NCI-H1105 (cell line): ENCODE data around the gene ZNF337.
"Not testable (repeated sequence)": the region's sequence is repeated elsewhere in the genome, so short reads cannot be mapped to it uniquely, and the experiment has no call there.

Experiments
- DNase-seq: peaks from one replicate; lab custom pipeline; 2025; lab: John Stamatoyannopoulos, UW

Gene ZNF337

DNA sequence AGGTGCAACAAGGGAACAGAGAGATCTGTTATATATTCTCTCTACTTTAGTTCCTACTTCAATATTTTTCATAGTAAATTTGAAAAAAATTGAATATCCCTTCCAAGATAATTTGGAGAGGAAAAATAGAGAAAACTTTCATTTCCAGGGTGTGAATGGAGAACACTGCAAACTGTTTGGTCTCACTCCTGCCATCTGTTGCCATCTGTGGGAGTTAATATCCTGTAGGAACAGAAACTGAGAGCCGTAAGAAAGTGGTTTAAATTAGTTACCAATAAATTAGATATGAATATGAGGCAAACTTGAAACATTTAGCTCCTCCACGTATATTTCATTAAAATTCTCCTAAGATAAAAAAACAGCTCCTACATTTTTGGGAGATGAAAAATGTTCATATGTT is 4.2 kb downstream of the ZNF337 start:
- no peak for DNase-seq

DNA sequence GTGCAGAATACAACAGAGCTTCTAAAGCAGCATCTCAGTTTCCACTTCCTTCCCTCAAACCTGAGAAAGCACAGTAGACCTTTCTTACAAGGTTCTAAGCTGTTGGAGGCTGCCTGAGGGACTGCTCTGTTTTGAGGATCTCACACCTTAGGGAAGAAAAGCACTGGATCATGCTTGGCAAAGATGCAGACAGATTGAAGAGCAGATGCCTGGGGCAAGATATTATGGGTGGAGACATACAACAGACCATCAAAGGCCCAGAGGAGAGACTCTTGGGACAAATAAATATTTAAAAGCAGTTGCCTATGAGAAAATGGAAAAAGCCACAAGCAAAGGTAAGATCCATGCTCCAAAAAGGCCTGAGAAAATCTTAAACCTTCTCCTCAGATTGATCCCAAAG is 6.2 kb downstream of the ZNF337 start:
- no peak for DNase-seq

DNA sequence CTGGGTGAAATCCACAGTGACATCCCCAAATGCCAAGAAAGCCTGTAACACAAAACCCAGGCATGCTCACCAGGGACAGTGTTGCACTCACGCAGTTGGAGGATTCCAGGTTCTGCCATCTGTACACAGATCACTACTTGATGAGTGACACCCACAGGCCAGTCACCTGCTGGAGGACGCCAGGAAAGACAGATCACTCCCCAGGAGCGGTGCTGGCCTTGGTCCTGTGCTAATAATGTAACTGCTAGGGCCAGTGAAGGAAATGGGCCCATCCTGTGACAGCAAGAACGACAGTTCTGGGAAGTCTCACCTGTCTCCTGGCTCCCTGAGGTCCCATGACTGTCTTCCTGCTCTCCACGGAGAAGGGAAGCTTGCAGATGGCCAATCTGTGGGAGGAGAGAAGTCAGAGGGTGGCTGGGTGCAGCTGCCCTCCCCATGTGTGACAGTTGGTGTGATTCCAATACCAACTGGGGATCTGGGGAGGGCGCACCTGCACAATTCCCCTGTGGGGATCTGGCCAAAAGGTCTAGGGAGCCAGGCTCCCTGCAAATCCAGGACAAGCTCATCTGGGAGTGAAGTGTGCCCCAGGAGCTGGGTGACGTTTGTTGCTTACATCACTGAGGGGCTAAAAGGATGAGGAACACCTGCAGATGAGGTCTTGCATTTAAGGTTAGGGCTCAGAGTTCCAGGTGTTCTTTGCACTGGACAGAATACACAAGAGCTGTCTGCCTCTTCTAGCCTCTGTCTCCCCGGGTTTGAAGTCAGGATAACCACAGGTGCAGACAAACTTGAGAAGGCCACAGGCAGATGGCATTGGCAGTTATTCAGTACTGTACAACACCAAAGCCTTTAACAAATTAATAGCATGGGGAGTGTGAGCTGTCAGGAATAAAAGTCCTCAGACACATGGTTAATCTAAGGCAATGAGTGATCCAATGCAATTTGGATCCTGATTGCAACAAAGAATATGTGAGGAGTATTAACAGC is 10.3 kb downstream of the ZNF337 start:
- DNase-seq: no peak

DNA sequence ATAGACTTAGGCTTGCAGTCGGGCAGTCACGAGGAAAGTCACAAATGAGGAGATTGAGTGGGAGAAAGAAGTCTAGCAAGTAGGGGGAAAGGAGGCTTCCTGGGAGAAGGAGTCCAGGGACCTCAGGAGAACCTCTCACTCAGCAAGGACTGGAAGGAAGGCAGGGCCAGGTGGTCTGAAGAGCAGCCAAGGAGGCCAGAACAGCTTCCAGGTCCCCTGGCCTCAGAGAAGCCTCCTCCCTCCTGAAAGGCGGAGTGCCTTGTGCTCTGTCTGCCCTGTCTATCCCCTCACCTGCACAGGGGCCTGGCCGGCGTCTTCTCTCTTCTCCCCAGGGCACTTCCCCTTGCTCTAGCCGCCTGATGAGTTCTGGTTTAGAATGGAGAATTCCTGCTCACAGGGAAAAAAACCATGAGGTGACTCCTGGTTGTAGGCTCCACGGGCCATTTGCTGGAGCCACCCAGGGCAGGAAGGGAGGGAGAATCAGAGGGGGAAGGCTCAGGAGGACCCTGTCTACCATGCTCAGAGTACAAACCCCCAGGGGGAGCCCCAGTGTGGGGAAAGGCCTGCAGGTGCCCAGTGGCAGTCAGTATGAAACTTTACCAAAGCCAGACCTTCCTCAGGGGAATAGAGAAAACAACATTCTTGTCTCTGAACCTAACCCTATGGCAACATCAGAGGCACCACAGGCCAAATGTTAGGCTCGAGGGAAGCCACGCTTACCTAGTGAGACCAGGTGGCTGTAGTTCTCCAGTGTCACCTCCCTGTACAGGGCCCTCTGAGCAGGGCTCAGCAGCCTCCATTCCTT is 11.2 kb downstream of the ZNF337 start:
- DNase-seq: no peak

DNA sequence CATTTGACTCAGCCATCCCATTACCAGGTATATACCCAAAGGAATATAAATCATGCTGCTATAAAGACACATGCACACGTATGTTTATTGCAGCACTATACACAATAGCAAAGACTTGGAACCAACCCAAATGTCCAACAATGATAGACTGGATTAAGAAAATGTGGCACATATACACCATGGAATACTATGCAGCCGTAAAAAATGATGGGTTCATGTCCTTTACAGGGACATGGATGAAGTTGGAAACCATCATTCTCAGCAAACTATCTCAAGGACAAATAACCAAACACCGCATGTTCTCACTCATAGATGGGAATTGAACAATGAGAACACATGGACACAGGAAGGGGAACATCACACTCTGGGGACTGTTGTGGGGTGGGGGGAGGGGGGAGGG is 12.8 kb downstream of the ZNF337 start:
- not testable (repeated sequence) for DNase-seq

DNA sequence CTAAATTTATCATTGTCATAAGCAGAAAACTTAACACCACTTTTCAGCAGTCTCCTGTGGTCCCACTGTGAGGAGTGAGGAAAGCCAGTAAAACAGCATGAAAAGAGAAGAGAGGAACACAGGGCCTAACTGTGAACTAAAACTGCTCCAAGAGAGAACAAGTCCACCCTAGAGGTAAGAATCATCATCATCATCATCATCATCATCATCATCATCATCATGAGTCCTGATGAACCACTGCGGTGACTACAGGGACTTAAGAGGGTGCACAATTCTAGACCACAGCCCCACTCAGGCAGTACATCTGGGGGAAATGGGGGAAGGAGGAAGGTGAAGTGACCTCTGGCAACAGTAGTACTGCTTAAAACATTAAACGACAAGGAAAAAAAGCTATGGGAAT is 13.6 kb downstream of the ZNF337 start:
- DNase-seq: no peak

DNA sequence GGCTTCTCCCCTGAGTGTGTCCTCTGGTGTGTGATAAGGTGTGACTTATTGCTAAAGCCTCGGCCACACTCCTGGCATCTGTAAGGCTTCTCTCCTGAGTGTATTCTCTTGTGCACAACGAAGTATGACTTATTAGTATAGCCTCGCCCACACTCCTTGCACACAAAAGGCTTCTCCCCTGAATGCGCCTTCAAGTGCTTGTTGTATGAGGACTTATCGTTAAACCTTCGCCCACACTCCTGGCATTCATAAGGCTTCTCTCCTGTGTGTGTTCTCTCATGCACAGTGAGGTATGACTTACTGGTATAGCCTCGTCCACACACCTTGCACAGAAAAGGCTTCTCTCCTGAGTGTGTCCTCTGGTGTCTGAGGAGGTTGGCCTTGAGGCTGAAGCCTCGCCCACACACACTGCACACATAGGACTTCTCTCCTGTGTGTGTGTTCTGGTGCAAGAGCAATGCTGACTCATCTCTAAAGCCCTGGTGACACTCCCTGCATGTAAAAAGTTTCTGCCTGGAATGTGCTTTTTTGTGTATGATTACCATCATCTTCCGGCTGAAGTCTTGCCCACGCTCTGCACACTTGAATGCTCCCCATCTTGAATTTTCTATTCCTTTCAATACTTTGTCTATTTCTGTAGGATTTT is 20.4 kb downstream of the ZNF337 start:
- no peak for DNase-seq

DNA sequence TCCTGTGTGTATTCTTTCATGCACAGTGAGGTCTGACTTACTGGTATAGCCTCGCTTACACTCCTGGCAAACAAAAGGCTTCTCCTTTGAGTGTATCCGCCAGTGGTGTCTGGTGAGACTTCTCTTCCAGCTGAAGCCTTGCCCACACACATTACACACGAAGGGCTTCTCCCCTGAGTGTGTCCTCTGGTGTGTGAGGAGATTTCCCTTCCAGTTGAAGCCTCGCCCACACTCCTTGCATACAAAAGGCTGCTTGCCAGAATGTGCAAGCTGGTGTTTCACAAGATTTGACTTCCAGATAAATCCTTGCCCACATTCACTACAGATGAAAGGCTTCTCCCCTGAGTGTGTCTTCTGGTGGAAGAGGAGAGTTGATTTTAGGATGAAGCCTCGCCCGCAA is 21.5 kb downstream of the ZNF337 start:
- no peak for DNase-seq

DNA sequence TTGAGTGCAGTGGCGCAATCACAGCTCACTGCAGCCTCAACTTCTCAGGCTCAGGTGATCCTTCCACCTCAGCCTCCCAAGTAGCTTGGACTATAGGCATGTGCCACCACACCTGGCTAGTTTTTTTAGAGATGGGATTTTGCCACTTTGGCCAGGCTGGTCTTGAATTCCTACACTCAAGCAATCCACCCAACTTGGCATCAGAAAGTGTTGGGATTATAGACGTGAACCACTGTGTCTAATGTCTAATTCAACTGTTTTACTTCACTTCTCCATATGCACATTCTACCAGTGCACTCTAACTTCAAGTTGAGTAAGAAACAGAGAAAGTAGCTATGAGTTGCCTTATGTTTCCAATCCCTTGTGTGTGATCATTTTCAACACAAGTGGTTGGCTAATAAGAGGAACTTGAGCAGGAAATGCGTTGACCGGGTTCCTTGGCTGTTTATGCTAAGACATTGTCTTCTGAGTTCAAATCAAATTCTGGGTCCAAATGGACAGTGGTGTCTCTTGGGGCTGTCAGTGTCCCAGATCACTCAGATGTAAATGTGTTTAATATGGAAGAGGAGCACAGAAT is 23.9 kb downstream of the ZNF337 start:
- DNase-seq: no peak

DNA sequence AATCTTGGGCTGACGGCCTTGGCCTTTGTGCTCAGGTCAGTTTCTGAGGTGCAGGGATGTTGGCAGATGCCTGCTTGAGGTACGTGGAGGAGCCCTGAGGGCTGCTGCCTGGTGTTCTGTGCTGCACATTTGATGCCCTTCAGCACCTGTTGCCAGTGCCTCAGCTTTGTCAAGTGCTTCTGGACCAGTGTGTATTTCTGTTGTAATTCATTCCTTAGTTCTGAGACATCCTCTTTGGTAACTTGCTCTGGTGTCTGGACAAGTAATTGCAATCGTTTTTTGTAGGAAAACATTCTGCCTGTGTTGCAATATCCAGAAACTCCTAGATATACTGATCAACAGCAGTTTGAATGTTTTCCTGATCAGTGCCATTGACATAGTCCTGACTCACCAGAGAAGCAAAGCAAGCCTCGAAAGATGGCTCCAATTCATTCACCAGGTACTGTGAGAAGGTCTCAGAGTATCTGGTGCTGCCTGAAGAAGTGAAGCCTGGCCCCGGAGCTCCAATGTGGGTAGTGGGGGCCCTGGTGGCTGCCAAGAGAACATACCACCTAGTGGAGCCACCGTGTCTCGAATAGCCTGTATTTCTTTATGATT is 26.7 kb downstream of the ZNF337 start:
- no peak for DNase-seq

DNA sequence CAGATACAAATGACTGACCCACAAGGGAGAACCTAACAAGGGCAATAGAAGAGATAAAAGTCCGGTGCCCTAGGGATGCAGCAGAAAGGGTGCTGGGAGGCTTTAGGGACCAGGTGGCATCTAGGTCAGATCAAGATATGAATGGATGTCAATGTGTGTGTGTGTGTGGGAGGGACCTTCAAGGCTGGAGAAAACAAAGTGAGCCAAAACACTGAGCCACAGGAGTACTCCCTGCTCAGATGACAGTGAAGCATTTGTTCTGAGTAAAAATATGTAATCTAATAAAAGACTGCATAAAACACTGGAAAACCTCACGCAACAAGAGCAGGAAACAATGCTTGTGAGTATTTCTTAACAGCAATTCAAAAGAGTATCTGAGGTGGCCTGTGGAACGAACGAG is 28.2 kb downstream of the ZNF337 start:
- no peak for DNase-seq

DNA sequence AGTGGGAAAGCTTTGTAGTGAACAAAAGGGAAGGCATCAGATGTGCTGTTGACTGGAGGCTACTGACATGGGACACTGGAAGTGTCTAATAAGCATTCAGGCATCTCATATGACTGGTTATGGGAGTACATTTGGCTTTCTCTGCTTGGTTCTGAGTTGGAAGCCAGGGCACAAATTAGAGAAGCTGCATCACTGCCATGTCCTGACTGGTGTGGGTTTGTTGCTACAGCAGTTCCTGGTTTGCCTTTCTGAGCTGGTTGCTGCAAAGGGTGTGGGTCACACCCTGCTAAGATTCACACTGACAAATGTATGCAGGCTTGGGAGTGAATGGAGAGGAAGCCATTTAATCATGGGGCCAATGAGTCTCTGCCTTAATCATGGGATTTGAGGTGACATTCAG is 36.7 kb downstream of the ZNF337 start:
- DNase-seq: no peak

DNA sequence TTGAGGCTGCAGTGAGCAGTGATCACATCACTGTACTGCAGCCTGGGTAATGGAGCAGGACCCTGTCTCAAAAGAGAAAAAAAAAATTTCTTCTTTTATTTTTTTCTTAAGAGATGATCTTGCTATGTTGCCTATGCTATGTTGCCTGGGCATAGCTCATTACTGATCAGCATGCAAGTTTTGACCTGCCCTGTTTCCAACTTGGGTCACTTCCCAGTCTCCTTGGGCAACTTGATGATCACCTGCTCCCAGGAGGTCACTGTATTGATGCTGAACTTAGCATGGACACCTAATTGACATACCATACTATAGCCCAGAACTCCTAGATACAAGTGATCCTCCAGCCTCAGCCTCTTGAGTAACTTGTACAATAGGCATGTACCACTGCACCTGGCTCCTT is 42.2 kb downstream of the ZNF337 start:
- DNase-seq: no peak

DNA sequence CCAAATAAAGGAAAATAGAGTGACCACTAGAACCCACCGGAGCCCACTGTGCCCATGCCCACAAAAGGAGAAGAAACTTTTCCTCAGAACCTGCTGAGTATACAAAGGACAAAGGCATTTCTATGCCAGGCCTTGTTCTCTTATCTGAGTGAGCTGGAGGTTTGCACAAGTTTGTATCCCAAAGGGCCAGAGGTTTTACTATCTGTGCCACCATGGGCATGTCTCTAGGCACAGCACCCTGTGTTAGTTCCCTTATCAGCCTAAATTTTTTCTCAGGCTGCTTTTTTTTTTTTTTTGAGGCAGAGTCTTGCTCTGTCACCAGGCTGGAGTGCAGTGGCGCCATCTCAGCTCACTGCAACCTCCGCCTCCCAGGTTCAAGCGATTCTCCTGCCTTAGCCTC is 43.8 kb downstream of the ZNF337 start:
- DNase-seq: not testable (repeated sequence)

DNA sequence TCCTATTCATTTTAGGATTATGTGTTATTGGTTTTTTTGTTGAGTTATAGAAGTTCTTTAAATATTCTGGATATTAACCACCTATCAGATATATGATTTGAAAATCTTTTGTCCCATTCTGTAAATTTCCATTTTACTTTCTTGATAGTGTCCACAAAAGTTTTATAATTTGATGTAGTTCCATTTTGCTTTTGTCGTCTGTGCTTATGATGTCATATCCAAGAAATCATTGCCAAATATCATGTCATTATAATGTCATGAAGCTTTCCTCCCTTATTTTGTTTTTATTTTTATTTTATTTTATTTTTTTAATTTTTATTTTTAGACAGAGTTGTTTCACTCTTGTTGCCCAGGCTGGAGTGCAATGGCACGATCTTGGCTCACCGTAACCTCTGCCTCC is 51.8 kb downstream of the ZNF337 start:
- DNase-seq: no peak

DNA sequence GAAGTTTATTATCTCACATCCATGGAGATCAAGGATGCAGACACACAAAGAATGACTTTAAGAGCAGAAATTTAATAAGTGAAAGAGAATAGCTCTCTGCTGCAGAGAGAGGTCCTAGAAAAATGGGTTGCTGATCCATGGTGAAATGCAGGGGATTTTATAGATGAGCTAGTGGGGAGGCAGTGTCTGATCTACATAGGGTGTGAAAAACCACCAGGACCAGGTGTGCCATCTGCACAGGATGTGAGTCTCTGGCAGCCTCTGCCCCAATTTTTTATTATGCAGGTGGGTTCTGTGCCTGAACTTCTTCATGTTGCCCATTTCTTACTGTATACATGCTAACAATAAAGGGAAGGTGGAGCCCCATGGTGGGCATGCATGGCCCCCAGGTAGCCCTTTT is 52.9 kb downstream of the ZNF337 start:
- DNase-seq: no peak

DNA sequence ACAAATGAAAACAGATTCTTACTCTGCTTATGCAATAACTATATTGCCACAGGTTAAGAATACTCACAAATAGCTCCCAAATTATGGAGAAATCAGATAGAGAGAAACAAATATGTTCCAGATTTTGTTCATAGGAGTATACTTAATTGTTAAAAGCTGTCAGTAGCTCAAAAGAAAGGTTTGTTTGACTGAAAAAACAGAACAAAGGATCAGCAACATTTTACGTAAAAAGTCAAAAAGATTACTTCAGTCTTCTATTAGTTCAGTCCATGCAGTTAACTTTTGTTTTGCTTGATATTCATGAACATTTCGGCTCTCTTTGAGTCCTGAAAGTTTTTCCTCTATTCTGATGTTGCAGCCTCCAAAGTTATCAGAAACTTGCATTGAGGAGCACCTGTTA is 59.4 kb downstream of the ZNF337 start:
- DNase-seq: no peak

DNA sequence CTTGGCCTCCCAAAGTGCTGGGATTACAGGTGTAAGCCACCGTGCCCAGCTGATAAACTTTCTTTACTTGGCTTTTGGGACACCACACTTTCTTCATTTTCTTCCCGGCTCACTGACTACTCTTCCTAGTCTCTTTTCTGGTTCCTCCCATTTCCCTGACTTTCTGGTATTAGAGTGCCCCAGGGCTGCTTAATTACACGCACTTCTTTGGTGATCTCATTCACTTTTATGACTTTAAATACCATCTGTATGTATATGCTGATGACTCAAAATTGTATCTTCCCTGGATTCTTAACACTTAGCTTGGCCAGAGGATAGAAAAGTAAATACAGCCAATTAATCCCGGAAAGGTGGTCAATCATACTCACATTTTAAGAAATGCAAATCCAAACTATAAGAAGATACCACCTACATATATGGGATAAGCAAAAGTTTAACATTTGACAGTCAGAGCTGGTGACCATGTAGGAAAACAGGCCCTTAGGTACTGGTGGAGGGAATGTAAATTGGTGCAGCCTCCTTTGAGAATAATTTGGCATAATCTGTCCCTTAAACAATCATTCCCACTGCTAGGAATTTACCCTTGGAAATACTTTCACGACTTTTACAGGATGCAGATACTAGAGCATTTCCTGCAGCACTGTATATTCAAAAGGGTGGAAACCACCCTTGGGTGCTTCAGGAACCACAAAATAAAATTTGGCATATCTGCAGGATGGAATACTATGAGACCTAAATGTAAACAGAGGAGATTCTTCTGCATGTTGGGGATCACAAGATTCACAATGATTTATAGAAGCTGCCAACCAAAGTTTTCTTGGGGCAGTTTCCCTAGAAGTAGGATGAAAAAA is 63.5 kb downstream of the ZNF337 start:
- DNase-seq: no peak

DNA sequence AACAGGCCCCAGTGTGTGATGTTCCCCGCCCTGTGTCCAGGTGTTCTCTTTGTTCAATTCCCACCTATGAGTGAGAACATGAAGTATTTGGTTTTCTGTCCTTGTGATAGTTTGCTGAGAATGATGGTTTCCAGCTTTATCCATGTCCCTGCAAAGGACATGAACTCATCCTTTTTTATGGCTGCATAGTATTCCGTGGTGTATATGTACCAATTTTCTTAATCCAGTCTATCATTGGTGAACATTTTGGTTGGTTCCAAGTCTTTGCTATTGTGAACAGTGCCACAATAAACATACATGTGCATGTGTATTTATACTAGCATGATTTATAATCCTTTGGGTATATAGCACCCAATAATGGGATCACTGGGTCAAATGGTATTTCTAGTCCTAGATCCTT is 66.0 kb downstream of the ZNF337 start:
- not testable (repeated sequence) for DNase-seq

DNA sequence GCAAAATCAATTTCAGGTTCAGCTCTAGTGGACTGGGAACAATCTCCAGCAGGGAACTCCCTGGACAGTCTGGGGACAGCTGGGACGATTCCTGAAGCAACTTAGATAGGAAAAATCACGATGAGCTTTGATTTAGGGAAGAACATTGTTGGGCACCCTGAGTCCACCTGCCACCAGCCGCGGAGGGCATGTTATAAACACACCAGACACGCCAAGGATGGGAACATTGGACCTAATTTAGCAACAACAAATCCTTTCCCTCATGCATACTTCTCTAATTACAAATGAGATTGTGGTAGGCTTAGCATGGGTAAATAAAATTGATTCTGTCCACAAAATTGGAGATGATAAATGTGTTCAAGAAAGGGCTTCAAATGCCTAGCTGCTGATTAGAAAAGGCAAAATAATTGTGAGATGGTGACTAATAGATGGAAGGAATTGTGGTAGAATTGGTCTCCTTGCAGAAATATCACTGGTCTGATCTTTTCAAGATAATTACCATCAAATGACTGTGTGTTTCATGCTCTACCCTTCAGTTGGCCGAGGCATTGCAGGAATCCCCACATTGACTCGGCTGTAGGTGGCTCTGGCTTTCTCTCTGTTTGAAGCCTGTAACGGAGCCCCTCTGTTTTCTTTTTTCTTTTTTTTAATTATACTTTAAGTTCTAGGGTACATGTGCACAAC is 66.7 kb downstream of the ZNF337 start:
- no peak for DNase-seq
